ENCODE data around the gene ANKFY1.

Gene ANKFY1, protein sequence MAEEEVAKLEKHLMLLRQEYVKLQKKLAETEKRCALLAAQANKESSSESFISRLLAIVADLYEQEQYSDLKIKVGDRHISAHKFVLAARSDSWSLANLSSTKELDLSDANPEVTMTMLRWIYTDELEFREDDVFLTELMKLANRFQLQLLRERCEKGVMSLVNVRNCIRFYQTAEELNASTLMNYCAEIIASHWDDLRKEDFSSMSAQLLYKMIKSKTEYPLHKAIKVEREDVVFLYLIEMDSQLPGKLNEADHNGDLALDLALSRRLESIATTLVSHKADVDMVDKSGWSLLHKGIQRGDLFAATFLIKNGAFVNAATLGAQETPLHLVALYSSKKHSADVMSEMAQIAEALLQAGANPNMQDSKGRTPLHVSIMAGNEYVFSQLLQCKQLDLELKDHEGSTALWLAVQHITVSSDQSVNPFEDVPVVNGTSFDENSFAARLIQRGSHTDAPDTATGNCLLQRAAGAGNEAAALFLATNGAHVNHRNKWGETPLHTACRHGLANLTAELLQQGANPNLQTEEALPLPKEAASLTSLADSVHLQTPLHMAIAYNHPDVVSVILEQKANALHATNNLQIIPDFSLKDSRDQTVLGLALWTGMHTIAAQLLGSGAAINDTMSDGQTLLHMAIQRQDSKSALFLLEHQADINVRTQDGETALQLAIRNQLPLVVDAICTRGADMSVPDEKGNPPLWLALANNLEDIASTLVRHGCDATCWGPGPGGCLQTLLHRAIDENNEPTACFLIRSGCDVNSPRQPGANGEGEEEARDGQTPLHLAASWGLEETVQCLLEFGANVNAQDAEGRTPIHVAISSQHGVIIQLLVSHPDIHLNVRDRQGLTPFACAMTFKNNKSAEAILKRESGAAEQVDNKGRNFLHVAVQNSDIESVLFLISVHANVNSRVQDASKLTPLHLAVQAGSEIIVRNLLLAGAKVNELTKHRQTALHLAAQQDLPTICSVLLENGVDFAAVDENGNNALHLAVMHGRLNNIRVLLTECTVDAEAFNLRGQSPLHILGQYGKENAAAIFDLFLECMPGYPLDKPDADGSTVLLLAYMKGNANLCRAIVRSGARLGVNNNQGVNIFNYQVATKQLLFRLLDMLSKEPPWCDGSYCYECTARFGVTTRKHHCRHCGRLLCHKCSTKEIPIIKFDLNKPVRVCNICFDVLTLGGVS

DNA sequence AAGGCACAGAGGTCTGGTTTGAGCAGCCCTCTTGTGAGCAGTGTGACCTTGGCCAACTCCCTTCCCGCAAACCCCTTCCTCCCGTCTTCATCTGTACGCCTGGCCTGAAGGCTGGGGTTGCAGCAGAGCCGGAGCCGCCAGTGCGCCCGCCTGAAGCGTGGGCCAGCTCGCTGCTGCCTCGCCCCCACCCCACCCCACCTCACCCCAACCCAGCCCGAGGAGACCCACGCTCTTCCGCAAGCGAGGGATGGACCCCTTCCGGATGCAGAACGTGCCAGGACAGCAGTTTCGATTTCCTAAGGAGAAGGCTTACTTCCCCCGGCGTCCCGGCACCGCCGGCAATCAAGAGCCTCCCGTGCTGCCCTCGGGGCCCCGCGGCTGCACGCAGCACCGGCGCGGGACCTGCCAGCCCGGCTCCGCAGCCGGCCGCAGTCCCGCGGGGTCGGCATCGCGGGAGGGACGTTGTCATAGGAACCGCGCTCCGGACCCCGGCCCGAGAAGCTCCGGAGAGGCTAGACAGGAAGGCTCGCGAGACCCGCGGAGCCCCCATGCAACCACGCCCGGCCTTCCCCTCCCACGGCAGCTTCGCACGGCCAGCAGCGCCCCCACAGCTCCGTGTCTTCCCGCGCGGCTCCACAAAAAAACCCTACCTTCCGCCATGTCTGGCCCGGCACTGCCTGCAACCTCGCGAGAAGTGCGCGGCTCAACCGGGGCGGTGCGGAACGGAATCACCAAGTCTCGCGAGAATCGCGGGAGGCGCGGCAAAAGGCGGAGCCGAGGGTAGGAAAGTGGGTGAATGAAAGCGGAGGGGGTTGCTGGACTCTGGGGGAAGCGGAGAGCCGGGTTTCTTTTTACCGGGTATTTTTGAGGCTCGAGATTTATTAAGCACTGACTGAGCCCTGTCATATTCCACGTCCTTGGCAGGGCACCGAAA, at the start of gene ANKFY1:
ANKFY1 (minus strand) TSS at position 698 of the 934 bp plus-strand sequence; CDS start at position 660, 38 bp downstream.
- TF ChIP-seq CTCF (IDR thresholded peaks at IDR 0.05; ENCODE audit: insufficient read depth, low read length, poor library complexity, severe bottlenecking): peak; percentile 19
- Histone ChIP-seq H3K4me3 (replicated peaks; ENCODE audit: low read depth, low read length) (peak within 1 kb of the TSS; percentile 90), H3K36me3 (ENCODE audit: control insufficient read depth, insufficient read depth, low read length) (peaks cover 7% of the 10 kb centered on the region), H3K27me3 (replicated peaks; ENCODE audit: control insufficient read depth, insufficient read depth, low read length) (no peaks in the 10 kb centered on the region)
- peak; percentile 96 for DNase-seq (ENCODE audit: extremely low read depth, insufficient read length)

GRCh38 chr17:4310354-4311060, 46.7 kb upstream of the ANKFY1 start:
- H3K36me3 ChIP-seq (ENCODE audit: control insufficient read depth, insufficient read depth, low read length): no peaks in the 10 kb centered on the region; the same call in none of the 2 replicates
- H3K4me3 ChIP-seq (replicated peaks; ENCODE audit: low read depth, low read length): no peak overlapping the region
- TF ChIP-seq CTCF (IDR thresholded peaks at IDR 0.05; ENCODE audit: insufficient read depth, low read length, poor library complexity, severe bottlenecking): no peak
- no peak for DNase-seq (ENCODE audit: extremely low read depth, insufficient read length)
- H3K27me3 ChIP-seq (replicated peaks; ENCODE audit: control insufficient read depth, insufficient read depth, low read length): no peaks in the 10 kb centered on the region

- no peak for TF ChIP-seq CTCF (IDR thresholded peaks at IDR 0.05; ENCODE audit: insufficient read depth, low read length, poor library complexity, severe bottlenecking)
- H3K27me3 ChIP-seq (replicated peaks; ENCODE audit: control insufficient read depth, insufficient read depth, low read length): no peaks in the 10 kb centered on the region
- no peaks in the 10 kb centered on the region; the same call in none of the 2 replicates for H3K36me3 ChIP-seq (ENCODE audit: control insufficient read depth, insufficient read depth, low read length)
- no peak for DNase-seq (ENCODE audit: extremely low read depth, insufficient read length)
- no peak overlapping the region for H3K4me3 ChIP-seq (replicated peaks; ENCODE audit: low read depth, low read length)
Observed at GRCh38 chr17:4309897-4310296, 46.1 kb upstream of the ANKFY1 start.

GRCh38 chr17:4307179-4307930, 43.6 kb upstream of the ANKFY1 start:
- Histone ChIP-seq H3K4me3 (replicated peaks; ENCODE audit: low read depth, low read length) (no peak overlapping the region), H3K27me3 (replicated peaks; ENCODE audit: control insufficient read depth, insufficient read depth, low read length) (no peaks in the 10 kb centered on the region), H3K36me3 (ENCODE audit: control insufficient read depth, insufficient read depth, low read length) (no peaks in the 10 kb centered on the region; the same call in none of the 2 replicates)
- DNase-seq (ENCODE audit: extremely low read depth, insufficient read length): no peak
- TF ChIP-seq CTCF (IDR thresholded peaks at IDR 0.05; ENCODE audit: insufficient read depth, low read length, poor library complexity, severe bottlenecking): no peak

Data from GM06990 (cell line).